Suprapubic skin (tissue), 4 donors: Measurements from ENCODE around the gene WIPF3.

ENCODE experiments used
- CTCF ChIP-seq, 2 donors: fragments of 200-600 bp in 1 of 2; fragments of 450-650 bp in 1 of 2; sonication (generic) in 1 of 2; IDR thresholded peaks; one replicate each; pipeline ENCODE4 v1.5.1; 2016 to 2019; ENCODE audit warnings: antibody characterized with exemption in 2 of 2, mild to moderate bottlenecking in 1 of 2, moderate library complexity in 1 of 2
- EP300 ChIP-seq: sonication (generic); formaldehyde crosslinking; IDR thresholded peaks from one replicate; pipeline ENCODE4 v1.6.1; 2017; ENCODE audit warnings: antibody characterized with exemption
- POLR2A ChIP-seq, 2 donors: fragments of 450-650 bp; IDR thresholded peaks; one replicate each; pipeline ENCODE4 v1.6.1; 2017; ENCODE audit warnings: antibody characterized with exemption in 2 of 2, mild to moderate bottlenecking in 2 of 2, moderate library complexity in 2 of 2
- POLR2AphosphoS5 ChIP-seq, 3 donors: sonication (generic); formaldehyde crosslinking; IDR thresholded peaks; one replicate each; pipeline ENCODE4 v1.6.1; 2017; ENCODE audit warnings: antibody characterized with exemption in 3 of 3

- TF ChIP-seq POLR2A (IDR thresholded peaks at IDR 0.05) (no peak), POLR2AphosphoS5 (IDR thresholded peaks at IDR 0.05) (no peak), CTCF (IDR thresholded peaks at IDR 0.05) (no peak), EP300 (no peak)
Observed at GRCh38 chr7:29801929-29802328, 4.4 kb upstream of the WIPF3 start.
